Liver (tissue), 9 donors: ENCODE data around the gene AFAP1. TPM values are rescaled to one million over a fixed set of nuclear protein-coding genes. Genes with fewer than 3 reads are reported as not detected.

ENCODE experiments used
- DNase-seq: peaks from one replicate; pipeline ENCODE4 v3.0.0-alpha.2; 2017; ENCODE audit warnings: low spot score
- H3K27ac ChIP-seq, 2 donors: one replicate each; pipeline ENCODE4 v1.7.0; 2013; ENCODE audit warnings: inconsistent platforms in 2 of 2, low read length in 2 of 2, control low read depth in 1 of 2, low read depth in 1 of 2, mild to moderate bottlenecking in 1 of 2
- H3K27me3 ChIP-seq, 4 donors: one replicate each; pipeline versions ENCODE4 v1.6.1 to v1.7.0; 2013; ENCODE audit warnings: low read length in 3 of 4, inconsistent platforms in 1 of 4, mild to moderate bottlenecking in 1 of 4, moderate library complexity in 1 of 4; ENCODE audit not compliant: control insufficient read depth in 4 of 4, insufficient read depth in 4 of 4
- H3K36me3 ChIP-seq, 4 donors: one replicate each; pipeline versions ENCODE4 v1.6.1 to v1.7.0; 2013; ENCODE audit warnings: low read length in 3 of 4, mild to moderate bottlenecking in 3 of 4, low read depth in 1 of 4, moderate library complexity in 1 of 4; ENCODE audit not compliant: control insufficient read depth in 4 of 4, insufficient read depth in 3 of 4
- H3K4me1 ChIP-seq, 4 donors: one replicate each; pipeline versions ENCODE4 v1.6.1 to v1.7.0; 2013; ENCODE audit warnings: low read length in 3 of 4, mild to moderate bottlenecking in 3 of 4, moderate library complexity in 1 of 4; ENCODE audit not compliant: control insufficient read depth in 4 of 4, insufficient read depth in 4 of 4
- H3K4me3 ChIP-seq, 3 donors: one replicate each; pipeline versions ENCODE4 v1.6.1 to v1.7.0; 2013; ENCODE audit warnings: low read length in 3 of 3, control low read depth in 1 of 3, low read depth in 1 of 3, mild to moderate bottlenecking in 1 of 3
- H3K9ac ChIP-seq, 2 donors: one replicate each; pipeline ENCODE4 v1.7.0; 2013; ENCODE audit warnings: low read length in 2 of 2, mild to moderate bottlenecking in 2 of 2, moderate library complexity in 2 of 2, control low read depth in 1 of 2, low read depth in 1 of 2
- H3K9me3 ChIP-seq, 4 donors: one replicate each; pipeline versions ENCODE4 v1.6.1 to v1.7.0; 2013; ENCODE audit warnings: low read length in 3 of 4; ENCODE audit not compliant: control insufficient read depth in 4 of 4
- EGR1 ChIP-seq, 2 donors: IDR thresholded peaks; 2 replicates each; pipeline ENCODE4 v1.6.1; 2016 to 2018; ENCODE audit warnings: antibody characterized with exemption in 2 of 2, low read depth in 2 of 2
- FOXA1 ChIP-seq: IDR thresholded peaks from 2 replicates; pipeline ENCODE4 v1.6.1; 2016; ENCODE audit warnings: antibody characterized with exemption
- FOXA2 ChIP-seq: IDR thresholded peaks from 2 replicates; pipeline ENCODE4 v1.6.1; 2016; ENCODE audit warnings: antibody characterized with exemption
- GABPA ChIP-seq, 2 donors: IDR thresholded peaks in 1 of 2; conservative IDR thresholded peaks in 1 of 2; 2 replicates each; pipeline ENCODE4 v1.6.1; 2016; ENCODE audit warnings: antibody characterized with exemption in 2 of 2, mild to moderate bottlenecking in 1 of 2, moderate library complexity in 1 of 2
- HNF4A ChIP-seq, 2 donors: conservative IDR thresholded peaks; 2 replicates each; pipeline ENCODE4 v1.6.1; 2016; ENCODE audit warnings: antibody characterized with exemption in 2 of 2, mild to moderate bottlenecking in 2 of 2
- HNF4G ChIP-seq: IDR thresholded peaks from 2 replicates; pipeline ENCODE4 v1.6.1; 2016; ENCODE audit warnings: antibody characterized with exemption
- JUND ChIP-seq, 2 donors: IDR thresholded peaks; 2 replicates each; pipeline ENCODE4 v1.6.1; 2016; ENCODE audit warnings: antibody characterized with exemption in 2 of 2
- NR2F2 ChIP-seq: IDR thresholded peaks from 2 replicates; pipeline ENCODE4 v1.6.1; 2016; ENCODE audit warnings: antibody characterized with exemption
- RAD21 ChIP-seq, 2 donors: IDR thresholded peaks; 2 replicates each; pipeline ENCODE4 v1.6.1; 2016; ENCODE audit warnings: antibody characterized with exemption in 2 of 2, mild to moderate bottlenecking in 2 of 2
- RXRA ChIP-seq, 2 donors: IDR thresholded peaks; 2 replicates each; pipeline ENCODE4 v1.6.1; 2017 to 2018; ENCODE audit warnings: antibody characterized with exemption in 2 of 2, mild to moderate bottlenecking in 1 of 2
- SP1 ChIP-seq: IDR thresholded peaks from 2 replicates; pipeline ENCODE4 v1.6.1; 2018; ENCODE audit warnings: antibody characterized with exemption, mild to moderate bottlenecking
- TAF1 ChIP-seq: conservative IDR thresholded peaks from 2 replicates; pipeline ENCODE4 v1.6.1; 2016; ENCODE audit warnings: antibody characterized with exemption, mild to moderate bottlenecking
- YY1 ChIP-seq: IDR thresholded peaks from 2 replicates; pipeline ENCODE4 v1.6.1; 2016; ENCODE audit warnings: antibody characterized with exemption, mild to moderate bottlenecking
- WGBS: extraction: QIAGEN DNeasy Blood & Tissue Kit; methylation state at CpG from one replicate; pipeline ENCODE4 v1.1.7; 2013; 5-methylcytosine and 5-hydroxymethylcytosine counted together
- polyA plus RNA-seq, 2 donors: library from polyadenylated mRNA; stranded (reverse) in 1 of 2; unstranded in 1 of 2; fragments of 200-250 nt in 1 of 2; fragments of >200 nt in 1 of 2; fragmentation: Nextera tagmentation in 1 of 2; extraction: Ambion mirVana in 1 of 2; gene quantifications; one replicate each; pipeline versions ENCODE4 v1.2.1 to v1.2.3, GENCODE V29; 2013 to 2015
- total RNA-seq, 2 donors: library from RNA; depleted of rRNA; stranded (reverse); fragments of >200 nt; gene quantifications; one replicate each; pipeline ENCODE4 v1.2.3, GENCODE V29; 2014
- TF ChIP-seq, protein P1 (sequence below): fragments of 150-350 bp; IDR thresholded peaks from 2 replicates; pipeline ENCODE4 v1.5.1; 2017; ENCODE audit warnings: improper control_type of control experiment, low read depth, low read length; ENCODE audit not compliant: missing input control
- TF ChIP-seq, protein P2 (sequence below): IDR thresholded peaks from 2 replicates; pipeline ENCODE4 v1.6.1; 2016; ENCODE audit warnings: antibody characterized with exemption
- TF ChIP-seq, protein P3 (sequence below): IDR thresholded peaks from 2 replicates; pipeline ENCODE4 v1.6.1; 2016; ENCODE audit warnings: antibody characterized with exemption
- TF ChIP-seq, protein P4 (sequence below): IDR thresholded peaks from 2 replicates; pipeline ENCODE4 v1.6.1; 2016; ENCODE audit warnings: antibody characterized with exemption, mild to moderate bottlenecking
- TF ChIP-seq, protein P5 (sequence below): IDR thresholded peaks from 2 replicates; pipeline ENCODE4 v1.6.1; 2016; ENCODE audit warnings: antibody characterized with exemption
- donor health status: healthy.
- donor health status: healthy.
- donor health status: healthy.
- donor health status: healthy.
- donor health status: healthy.

The AFAP1 gene
- total and polyA plus RNA-seq, 4 donors, result 0.40 to 3.2 (median 1.6) TPM

DNA sequence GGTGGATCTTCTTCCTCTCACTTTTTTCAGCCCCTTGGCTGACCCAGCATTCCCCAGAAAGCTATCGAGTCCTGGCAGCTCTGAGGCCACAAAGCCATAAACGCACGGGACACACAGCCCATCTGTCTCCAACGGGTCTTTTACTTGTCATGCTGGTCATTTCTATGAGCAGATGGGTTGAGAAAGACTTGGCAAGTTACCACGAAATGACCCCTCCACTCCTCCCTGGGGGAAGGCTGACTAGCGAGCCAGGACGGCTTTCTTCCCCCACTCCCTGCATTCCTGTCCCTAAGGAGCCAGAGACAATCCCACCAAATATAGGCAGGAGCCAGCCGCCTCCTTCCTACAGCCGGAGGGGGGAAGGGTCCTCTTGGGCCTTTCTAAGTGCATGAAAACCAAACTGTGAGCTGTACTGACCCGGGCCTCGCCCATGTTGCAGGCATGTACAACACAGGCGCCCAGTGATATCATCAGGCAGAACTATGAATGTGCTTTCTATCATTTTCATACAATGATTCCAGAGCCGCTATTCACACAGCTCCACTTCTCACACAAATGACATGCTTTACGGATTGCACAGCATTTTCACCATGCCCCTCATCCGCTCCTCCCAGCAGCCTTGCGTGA is 28.6 kb downstream of the AFAP1 start:
- no peaks in the 10 kb centered on the region for H3K36me3 ChIP-seq
- H3K9me3 ChIP-seq, result no peaks in the 10 kb centered on the region
- H3K9ac ChIP-seq, result no peak overlapping the region
- H3K4me3 ChIP-seq, result no peak overlapping the region
- no peak for TF ChIP-seq RAD21 (IDR thresholded peaks at IDR 0.05)
- TF ChIP-seq SP1, result no peak
- TF ChIP-seq, protein P1, sequence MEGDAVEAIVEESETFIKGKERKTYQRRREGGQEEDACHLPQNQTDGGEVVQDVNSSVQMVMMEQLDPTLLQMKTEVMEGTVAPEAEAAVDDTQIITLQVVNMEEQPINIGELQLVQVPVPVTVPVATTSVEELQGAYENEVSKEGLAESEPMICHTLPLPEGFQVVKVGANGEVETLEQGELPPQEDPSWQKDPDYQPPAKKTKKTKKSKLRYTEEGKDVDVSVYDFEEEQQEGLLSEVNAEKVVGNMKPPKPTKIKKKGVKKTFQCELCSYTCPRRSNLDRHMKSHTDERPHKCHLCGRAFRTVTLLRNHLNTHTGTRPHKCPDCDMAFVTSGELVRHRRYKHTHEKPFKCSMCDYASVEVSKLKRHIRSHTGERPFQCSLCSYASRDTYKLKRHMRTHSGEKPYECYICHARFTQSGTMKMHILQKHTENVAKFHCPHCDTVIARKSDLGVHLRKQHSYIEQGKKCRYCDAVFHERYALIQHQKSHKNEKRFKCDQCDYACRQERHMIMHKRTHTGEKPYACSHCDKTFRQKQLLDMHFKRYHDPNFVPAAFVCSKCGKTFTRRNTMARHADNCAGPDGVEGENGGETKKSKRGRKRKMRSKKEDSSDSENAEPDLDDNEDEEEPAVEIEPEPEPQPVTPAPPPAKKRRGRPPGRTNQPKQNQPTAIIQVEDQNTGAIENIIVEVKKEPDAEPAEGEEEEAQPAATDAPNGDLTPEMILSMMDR, result no peak
- TF ChIP-seq, protein P2, sequence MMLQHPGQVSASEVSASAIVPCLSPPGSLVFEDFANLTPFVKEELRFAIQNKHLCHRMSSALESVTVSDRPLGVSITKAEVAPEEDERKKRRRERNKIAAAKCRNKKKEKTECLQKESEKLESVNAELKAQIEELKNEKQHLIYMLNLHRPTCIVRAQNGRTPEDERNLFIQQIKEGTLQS, result no peak
- TF ChIP-seq HNF4A (conservative IDR thresholded peaks at IDR 0.05), result no peak
- TF ChIP-seq FOXA1, result no peak
- no peak for TF ChIP-seq GABPA (IDR thresholded peaks at IDR 0.05 in 1 of 2, conservative IDR thresholded peaks at IDR 0.05 in 1 of 2)
- TF ChIP-seq, protein P3, sequence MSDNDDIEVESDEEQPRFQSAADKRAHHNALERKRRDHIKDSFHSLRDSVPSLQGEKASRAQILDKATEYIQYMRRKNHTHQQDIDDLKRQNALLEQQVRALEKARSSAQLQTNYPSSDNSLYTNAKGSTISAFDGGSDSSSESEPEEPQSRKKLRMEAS, result no peak
- TF ChIP-seq, protein P4, sequence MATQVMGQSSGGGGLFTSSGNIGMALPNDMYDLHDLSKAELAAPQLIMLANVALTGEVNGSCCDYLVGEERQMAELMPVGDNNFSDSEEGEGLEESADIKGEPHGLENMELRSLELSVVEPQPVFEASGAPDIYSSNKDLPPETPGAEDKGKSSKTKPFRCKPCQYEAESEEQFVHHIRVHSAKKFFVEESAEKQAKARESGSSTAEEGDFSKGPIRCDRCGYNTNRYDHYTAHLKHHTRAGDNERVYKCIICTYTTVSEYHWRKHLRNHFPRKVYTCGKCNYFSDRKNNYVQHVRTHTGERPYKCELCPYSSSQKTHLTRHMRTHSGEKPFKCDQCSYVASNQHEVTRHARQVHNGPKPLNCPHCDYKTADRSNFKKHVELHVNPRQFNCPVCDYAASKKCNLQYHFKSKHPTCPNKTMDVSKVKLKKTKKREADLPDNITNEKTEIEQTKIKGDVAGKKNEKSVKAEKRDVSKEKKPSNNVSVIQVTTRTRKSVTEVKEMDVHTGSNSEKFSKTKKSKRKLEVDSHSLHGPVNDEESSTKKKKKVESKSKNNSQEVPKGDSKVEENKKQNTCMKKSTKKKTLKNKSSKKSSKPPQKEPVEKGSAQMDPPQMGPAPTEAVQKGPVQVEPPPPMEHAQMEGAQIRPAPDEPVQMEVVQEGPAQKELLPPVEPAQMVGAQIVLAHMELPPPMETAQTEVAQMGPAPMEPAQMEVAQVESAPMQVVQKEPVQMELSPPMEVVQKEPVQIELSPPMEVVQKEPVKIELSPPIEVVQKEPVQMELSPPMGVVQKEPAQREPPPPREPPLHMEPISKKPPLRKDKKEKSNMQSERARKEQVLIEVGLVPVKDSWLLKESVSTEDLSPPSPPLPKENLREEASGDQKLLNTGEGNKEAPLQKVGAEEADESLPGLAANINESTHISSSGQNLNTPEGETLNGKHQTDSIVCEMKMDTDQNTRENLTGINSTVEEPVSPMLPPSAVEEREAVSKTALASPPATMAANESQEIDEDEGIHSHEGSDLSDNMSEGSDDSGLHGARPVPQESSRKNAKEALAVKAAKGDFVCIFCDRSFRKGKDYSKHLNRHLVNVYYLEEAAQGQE, result no peak
- no peak for TF ChIP-seq TAF1
- TF ChIP-seq EGR1 (IDR thresholded peaks at IDR 0.05; ENCODE audit: low read depth in 2 of 2), result no peak
- no peak for DNase-seq
- WGBS, result 84% methylated on average over 16 of the region's 16 CpGs
- H3K27ac ChIP-seq, result peak overlapping the region; percentile 7 to 12
- no peaks in the 10 kb centered on the region for H3K4me1 ChIP-seq
- H3K27me3 ChIP-seq, result no peaks in the 10 kb centered on the region

DNA sequence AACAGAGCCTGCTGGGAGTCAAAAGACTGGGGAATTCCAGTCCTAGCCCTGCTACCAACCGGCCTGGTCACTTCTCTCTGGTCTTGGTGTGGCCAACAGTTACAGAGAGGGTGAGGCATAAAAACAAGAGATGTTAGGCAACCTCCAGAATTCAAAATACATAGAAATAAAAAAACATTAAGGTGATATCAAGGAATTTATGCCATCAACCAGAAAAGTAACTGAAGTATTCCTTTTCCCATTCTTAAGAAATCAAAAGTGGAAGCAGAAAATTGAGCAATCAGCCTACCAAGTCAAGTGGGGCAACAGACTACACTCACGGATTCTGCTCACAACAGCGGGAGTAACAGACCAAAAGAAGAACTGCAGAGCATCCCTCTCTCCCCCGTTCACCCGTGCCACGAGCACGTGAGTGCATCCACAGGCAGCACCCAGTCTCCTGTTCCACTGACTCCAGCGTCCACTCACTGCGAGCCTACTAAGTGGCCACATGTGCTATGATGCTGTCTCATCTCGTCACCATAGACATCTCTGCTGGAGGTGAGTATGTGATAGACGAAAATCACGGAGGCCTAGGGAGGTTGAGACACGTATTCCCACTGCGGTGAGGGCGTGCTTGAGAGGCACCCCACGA is 29.3 kb downstream of the AFAP1 start:
- Histone ChIP-seq H3K27ac (peak overlapping the region; percentile 7 to 12), H3K4me3 (no peak overlapping the region)
- TF ChIP-seq HNF4A (conservative IDR thresholded peaks at IDR 0.05), result no peak
- no peak for TF ChIP-seq NR2F2
- no peak for TF ChIP-seq FOXA2
- TF ChIP-seq, protein P3, result no peak
- no peak for TF ChIP-seq JUND (IDR thresholded peaks at IDR 0.05)
- TF ChIP-seq, protein P4, result no peak
- no peak for TF ChIP-seq TAF1
- TF ChIP-seq GABPA (IDR thresholded peaks at IDR 0.05 in 1 of 2, conservative IDR thresholded peaks at IDR 0.05 in 1 of 2), result no peak
- no peak for TF ChIP-seq HNF4G
- TF ChIP-seq EGR1 (IDR thresholded peaks at IDR 0.05; ENCODE audit: low read depth in 2 of 2), result no peak
- TF ChIP-seq, protein P5, sequence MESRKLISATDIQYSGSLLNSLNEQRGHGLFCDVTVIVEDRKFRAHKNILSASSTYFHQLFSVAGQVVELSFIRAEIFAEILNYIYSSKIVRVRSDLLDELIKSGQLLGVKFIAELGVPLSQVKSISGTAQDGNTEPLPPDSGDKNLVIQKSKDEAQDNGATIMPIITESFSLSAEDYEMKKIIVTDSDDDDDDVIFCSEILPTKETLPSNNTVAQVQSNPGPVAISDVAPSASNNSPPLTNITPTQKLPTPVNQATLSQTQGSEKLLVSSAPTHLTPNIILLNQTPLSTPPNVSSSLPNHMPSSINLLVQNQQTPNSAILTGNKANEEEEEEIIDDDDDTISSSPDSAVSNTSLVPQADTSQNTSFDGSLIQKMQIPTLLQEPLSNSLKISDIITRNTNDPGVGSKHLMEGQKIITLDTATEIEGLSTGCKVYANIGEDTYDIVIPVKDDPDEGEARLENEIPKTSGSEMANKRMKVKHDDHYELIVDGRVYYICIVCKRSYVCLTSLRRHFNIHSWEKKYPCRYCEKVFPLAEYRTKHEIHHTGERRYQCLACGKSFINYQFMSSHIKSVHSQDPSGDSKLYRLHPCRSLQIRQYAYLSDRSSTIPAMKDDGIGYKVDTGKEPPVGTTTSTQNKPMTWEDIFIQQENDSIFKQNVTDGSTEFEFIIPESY, result no peak
- TF ChIP-seq SP1, result no peak
- TF ChIP-seq RXRA (IDR thresholded peaks at IDR 0.05), result no peak
- no peak for TF ChIP-seq YY1
- no peak for TF ChIP-seq FOXA1
- TF ChIP-seq, protein P2, result no peak
- no peak for TF ChIP-seq RAD21 (IDR thresholded peaks at IDR 0.05)

More for the DNA sequence above, 29.3 kb downstream of the AFAP1 start:
- no peaks in the 10 kb centered on the region for H3K27me3 ChIP-seq
- WGBS, result 88% methylated on average over 16 of the region's 16 CpGs
- H3K4me1 ChIP-seq, result no peaks in the 10 kb centered on the region
- no peaks in the 10 kb centered on the region for H3K9me3 ChIP-seq
- no peak overlapping the region for H3K9ac ChIP-seq
- no peaks in the 10 kb centered on the region for H3K36me3 ChIP-seq
- DNase-seq, result no peak
